ENCODE results near the gene GPC6.

DNA sequence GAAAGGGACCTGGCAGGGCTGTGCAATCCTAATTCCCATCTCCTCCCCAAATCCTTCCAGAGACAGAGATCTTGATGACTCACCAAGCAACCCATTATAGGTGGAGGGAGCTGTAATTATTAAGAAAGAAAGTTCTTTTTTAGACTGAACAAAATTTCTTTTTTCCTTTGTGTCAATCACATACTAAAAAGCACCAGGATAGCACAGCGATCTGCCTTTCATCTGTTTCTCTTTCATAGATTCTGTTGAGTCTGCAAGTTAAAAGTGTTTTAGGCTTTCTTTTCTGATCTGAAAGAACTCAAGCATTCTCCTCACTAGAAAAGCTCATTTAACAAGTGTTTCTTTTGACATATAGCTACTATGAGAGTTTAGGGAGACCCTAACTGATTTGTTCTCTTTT lies 1030.1 kb downstream of the GPC6 start:
- TF ChIP-seq CTCF (IDR thresholded peaks at IDR 0.05) (no peak), POLR2A (IDR thresholded peaks at IDR 0.05) (no peak), POLR2AphosphoS5 (IDR thresholded peaks at IDR 0.05) (no peak), EP300 (IDR thresholded peaks at IDR 0.05) (no peak)
